ENCODE data around the gene SIX3. TPM values are rescaled to one million over a fixed set of nuclear protein-coding genes. Genes with fewer than 3 reads are reported as not detected.

Gene SIX3
- total RNA-seq, 1 donor from 2014 or later: not detected

GRCh38 chr2:44938287-44939105 lies 3.0 kb upstream of the SIX3 start:
- peaks cover 34% of the 10 kb centered on the region for H3K4me1 Mint-ChIP-seq
- H3K27me3 Mint-ChIP-seq (ENCODE audit: low read depth): peaks cover 98% of the 10 kb centered on the region
- no peak for TF ChIP-seq CTCF (conservative IDR thresholded peaks at IDR 0.05)
- H3K4me3 Mint-ChIP-seq: peak overlapping the region; percentile 65
- peaks cover 2% of the 10 kb centered on the region for H3K36me3 Mint-ChIP-seq (ENCODE audit: low read depth)
- no peak for DNase-seq (ENCODE audit: low read depth, low spot score)
- no peaks in the 10 kb centered on the region for H3K9me3 Mint-ChIP-seq
- no peak overlapping the region for H3K27ac Mint-ChIP-seq (ENCODE audit: unreplicated experiment)

- Mint-ChIP-seq H3K27ac (ENCODE audit: unreplicated experiment) (no peak overlapping the region), H3K4me3 (peak overlapping the region; percentile 76), H3K4me1 (peaks cover 34% of the 10 kb centered on the region), H3K9me3 (no peaks in the 10 kb centered on the region), H3K36me3 (ENCODE audit: low read depth) (peaks cover 2% of the 10 kb centered on the region), H3K27me3 (ENCODE audit: low read depth) (peaks cover 98% of the 10 kb centered on the region)
- no peak for TF ChIP-seq CTCF (conservative IDR thresholded peaks at IDR 0.05)
- DNase-seq (ENCODE audit: low read depth, low spot score): no peak
These were observed 2.1 kb upstream of the SIX3 start for GRCh38 chr2:44939106-44940048.

GRCh38 chr2:44940049-44940494 lies 1.4 kb upstream of the SIX3 start:
- Mint-ChIP-seq H3K36me3 (ENCODE audit: low read depth) (peaks cover 2% of the 10 kb centered on the region), H3K4me3 (peak overlapping the region; percentile 76), H3K9me3 (no peaks in the 10 kb centered on the region), H3K27me3 (ENCODE audit: low read depth) (peaks cover 98% of the 10 kb centered on the region), H3K27ac (ENCODE audit: unreplicated experiment) (no peak overlapping the region), H3K4me1 (peaks cover 34% of the 10 kb centered on the region)
- TF ChIP-seq CTCF (conservative IDR thresholded peaks at IDR 0.05): no peak
- DNase-seq (ENCODE audit: low read depth, low spot score): no peak

- TF ChIP-seq CTCF (conservative IDR thresholded peaks at IDR 0.05): no peak
- no peak for DNase-seq (ENCODE audit: low read depth, low spot score)
- Mint-ChIP-seq H3K4me3 (peak overlapping the region; percentile 76), H3K27ac (ENCODE audit: unreplicated experiment) (no peak overlapping the region), H3K27me3 (ENCODE audit: low read depth) (peaks cover 98% of the 10 kb centered on the region), H3K36me3 (ENCODE audit: low read depth) (peaks cover 2% of the 10 kb centered on the region), H3K9me3 (no peaks in the 10 kb centered on the region), H3K4me1 (peaks cover 34% of the 10 kb centered on the region)
These were observed 604 bp upstream of the SIX3 start for GRCh38 chr2:44940732-44941464.
